Heart right ventricle (tissue), 16 donors: ENCODE results near the gene LPP. TPM values are rescaled to one million over a fixed set of nuclear protein-coding genes. Genes with fewer than 3 reads are reported as not detected.

Source experiments
- ATAC-seq, 8 donors: fragments of 200-7000 bp; cut with Tn5 transposase; one replicate each; pipeline ENCODE4 v1.9.1; 2020; ENCODE audit warnings: mild to moderate bottlenecking in 8 of 8, moderate library complexity in 8 of 8, moderate number of reproducible peaks in 1 of 8
- DNase-seq, 2 donors: peaks; one replicate each; pipeline ENCODE4 v3.0.0-alpha.2; 2020
- H3K27ac ChIP-seq, 10 donors: fragments of 200-600 bp; sonication (generic) in 2 of 10; one replicate each; pipeline versions ENCODE4 v1.5.0 to v1.8.0; 2020 to 2022; ENCODE audit warnings: mild to moderate bottlenecking in 3 of 10
- H3K27me3 ChIP-seq, 7 donors: fragments of 200-600 bp; one replicate each; pipeline ENCODE4 v1.8.0; 2021 to 2022; ENCODE audit warnings: mild to moderate bottlenecking in 2 of 7
- H3K36me3 ChIP-seq, 9 donors: fragments of 200-600 bp; sonication (generic) in 1 of 9; one replicate each; pipeline versions ENCODE4 v1.5.0 to v1.8.0; 2020 to 2022; ENCODE audit warnings: mild to moderate bottlenecking in 2 of 9
- H3K4me1 ChIP-seq, 9 donors: fragments of 200-600 bp; sonication (generic) in 1 of 9; one replicate each; pipeline versions ENCODE4 v1.5.0 to v1.8.0; 2020 to 2022; ENCODE audit warnings: mild to moderate bottlenecking in 4 of 9
- H3K4me3 ChIP-seq, 10 donors: fragments of 200-600 bp; sonication (generic) in 2 of 10; one replicate each; pipeline versions ENCODE4 v1.5.0 to v1.8.0; 2020 to 2022; ENCODE audit warnings: mild to moderate bottlenecking in 7 of 10, moderate library complexity in 2 of 10
- H3K9me3 ChIP-seq, 11 donors: fragments of 200-600 bp in 10 of 11; sonication (generic) in 2 of 11; one replicate each; pipeline versions ENCODE4 v1.5.0 to v1.8.0; 2013 to 2022; ENCODE audit warnings: mild to moderate bottlenecking in 2 of 11, control low read depth in 1 of 11, moderate library complexity in 1 of 11
- WGBS, 2 donors: extraction: QIAGEN DNeasy Blood & Tissue Kit; methylation state at CpG; one replicate each; pipeline ENCODE4 v1.1.7; 2013; ENCODE audit warnings: inconsistent platforms in 1 of 2; 5-methylcytosine and 5-hydroxymethylcytosine counted together
- intact Hi-C, 10 donors: fragments of 100-400 bp; cut with DNase I; formaldehyde crosslinking; loops; one replicate each; pipeline versions ENCODE4 v1.11.1 to v1.14.2; 2022
- polyA plus RNA-seq, 2 donors: library from polyadenylated mRNA; stranded (reverse); fragments of 200-250 nt; gene quantifications; one replicate each; pipeline ENCODE4 v1.2.3, GENCODE V29; 2013
- total RNA-seq, 10 donors: library from RNA; stranded (reverse); fragmentation: NEBNext Ultra II Directional in 3 of 10; extraction: Animal tissue kit (Norgen Biotek cat#: 25700) in 3 of 10; gene quantifications; one replicate each; pipeline versions ENCODE4 v1.2.1 to v1.2.4, GENCODE V29; 2021 to 2023
- TF ChIP-seq, protein P1 (sequence below), 9 donors: fragments of 200-600 bp; sonication (generic) in 2 of 9; IDR thresholded peaks; one replicate each; pipeline versions ENCODE4 v1.5.0 to v1.8.0; 2021 to 2022; ENCODE audit warnings: antibody characterized with exemption in 9 of 9, mild to moderate bottlenecking in 5 of 9, moderate library complexity in 1 of 9
- donor health status: Arrhythmogenic right ventricular cardiomyopathy.
- donor health status: ischemic (EF 13 %, LVEDD 7.1; RV severe dilation, severe dysfunction).
- donor health status: healthy with polysubstance abuse.
- donor health status: DM: no; HTN: yes; CAD: no.
- donor health status: DM: no; HTN: no; CAD: no.
- donor health status: ischemic (EF 25% LVEDD 6.9; RV normal size, moderate dysfunction).
- donor health status: ischemic (EF 25% LVEDD 5.7; RV mildly dilated, moderate dysfunction).
- donor health status: healthy.
- donor health status: DM: yes; HTN: yes; CAD: no.
- donor health status: Ischemic cardiomyopathy.
- donor health status: ischemic (EF 35%, LVEDD 5.7; RV mildly dilated, moderate dysfunction).
- donor health status: nonischemic (EF 11% LVEDD 7.7; RV severe dilation, severe dysfunction).
- donor health status: DM: yes; HTN: yes; CAD: no.
- donor health status: PGD.
- donor health status: ischemic (EF 29% LVEDD 5.4; RV normal size, mild dysfunction).
- donor health status: nonischemic (EF 23%, LVEDD 6.1; RV moderate dilation, normal function).

LPP gene
- total and polyA plus RNA-seq, 12 donors = 8.5 to 188 (median 140) TPM

GRCh38 chr3:188482929-188483328, 329.0 kb downstream of the LPP start:
- Histone ChIP-seq H3K27me3 (no peaks in the 10 kb centered on the region), H3K27ac (no peak overlapping the region), H3K9me3 (no peaks in the 10 kb centered on the region), H3K36me3 (peaks cover 0 to 38% (median 9%) of the 10 kb centered on the region in 9 donors), H3K4me3 (no peak overlapping the region), H3K4me1 (peaks cover 0 to 27% (median 10%) of the 10 kb centered on the region in 9 donors)
- intact Hi-C loops = no loop called here
- TF ChIP-seq, protein P1, sequence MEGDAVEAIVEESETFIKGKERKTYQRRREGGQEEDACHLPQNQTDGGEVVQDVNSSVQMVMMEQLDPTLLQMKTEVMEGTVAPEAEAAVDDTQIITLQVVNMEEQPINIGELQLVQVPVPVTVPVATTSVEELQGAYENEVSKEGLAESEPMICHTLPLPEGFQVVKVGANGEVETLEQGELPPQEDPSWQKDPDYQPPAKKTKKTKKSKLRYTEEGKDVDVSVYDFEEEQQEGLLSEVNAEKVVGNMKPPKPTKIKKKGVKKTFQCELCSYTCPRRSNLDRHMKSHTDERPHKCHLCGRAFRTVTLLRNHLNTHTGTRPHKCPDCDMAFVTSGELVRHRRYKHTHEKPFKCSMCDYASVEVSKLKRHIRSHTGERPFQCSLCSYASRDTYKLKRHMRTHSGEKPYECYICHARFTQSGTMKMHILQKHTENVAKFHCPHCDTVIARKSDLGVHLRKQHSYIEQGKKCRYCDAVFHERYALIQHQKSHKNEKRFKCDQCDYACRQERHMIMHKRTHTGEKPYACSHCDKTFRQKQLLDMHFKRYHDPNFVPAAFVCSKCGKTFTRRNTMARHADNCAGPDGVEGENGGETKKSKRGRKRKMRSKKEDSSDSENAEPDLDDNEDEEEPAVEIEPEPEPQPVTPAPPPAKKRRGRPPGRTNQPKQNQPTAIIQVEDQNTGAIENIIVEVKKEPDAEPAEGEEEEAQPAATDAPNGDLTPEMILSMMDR (IDR thresholded peaks at IDR 0.05) = no peak
- ATAC-seq (no peak), DNase-seq (no peak)
- 38 to 51% methylated on average over 4 of the region's 4 CpGs for whole genome bisulfite sequencing, 2 donors

- ATAC-seq = no peak
- H3K27ac ChIP-seq = no peak overlapping the region
- no peak overlapping the region for H3K4me3 ChIP-seq
- no peaks in the 10 kb centered on the region for H3K9me3 ChIP-seq
- TF ChIP-seq, protein P1 (IDR thresholded peaks at IDR 0.05) = no peak
- peaks cover 0 to 49% (median 9%) of the 10 kb centered on the region in 9 donors for H3K36me3 ChIP-seq
- whole genome bisulfite sequencing, 2 donors = 97% methylated on average over 5 of the region's 5 CpGs
- intact Hi-C loops = no loop called here
- no peaks in the 10 kb centered on the region for H3K27me3 ChIP-seq
- H3K4me1 ChIP-seq = peaks cover 0 to 22% (median 10%) of the 10 kb centered on the region in 9 donors
- DNase-seq = no peak
Measured at GRCh38 chr3:188486126-188486525, 332.2 kb downstream of the LPP start.

DNA sequence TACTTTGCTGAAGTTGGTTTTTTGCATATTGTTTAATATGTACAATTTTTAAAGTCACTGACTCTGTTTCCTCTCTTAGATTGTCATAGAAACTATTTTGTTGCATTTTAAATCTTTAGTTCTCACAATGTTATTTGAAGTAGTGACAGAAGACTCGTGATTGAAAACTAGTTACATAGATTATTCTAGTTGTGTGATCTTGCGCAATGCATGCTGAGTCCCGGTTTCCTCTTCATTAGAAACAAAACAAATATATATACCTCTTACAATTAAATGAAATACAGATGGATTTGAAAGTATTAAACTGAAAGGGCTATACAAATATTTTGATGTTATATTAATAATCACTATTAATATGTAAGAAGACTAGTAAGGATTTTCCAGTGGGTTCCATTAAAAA, 333.0 kb downstream of the LPP start:
- Histone ChIP-seq H3K27me3 (no peaks in the 10 kb centered on the region), H3K27ac (no peak overlapping the region), H3K9me3 (no peaks in the 10 kb centered on the region), H3K4me3 (no peak overlapping the region), H3K4me1 (peaks cover 0 to 28% (median 13%) of the 10 kb centered on the region in 9 donors), H3K36me3 (peaks cover 0 to 55% (median 9%) of the 10 kb centered on the region in 9 donors)
- ATAC-seq (no peak), DNase-seq (no peak)
- 89 to 95% methylated on average over 3 of the region's 3 CpGs for WGBS, 2 donors
- TF ChIP-seq, protein P1 (IDR thresholded peaks at IDR 0.05) = no peak
- intact Hi-C loops = no loop called here

- Histone ChIP-seq H3K27ac (no peak overlapping the region), H3K27me3 (no peaks in the 10 kb centered on the region), H3K4me1 (peaks cover 0 to 26% (median 17%) of the 10 kb centered on the region in 9 donors), H3K9me3 (no peaks in the 10 kb centered on the region), H3K36me3 (peaks cover 0 to 58% (median 9%) of the 10 kb centered on the region in 9 donors), H3K4me3 (no peak overlapping the region)
- intact Hi-C loops = no loop called here
- WGBS, 2 donors = 91 to 93% methylated on average over 5 of the region's 5 CpGs
- TF ChIP-seq, protein P1 (IDR thresholded peaks at IDR 0.05) = no peak
- DNase-seq (no peak), ATAC-seq (no peak)
Measured at GRCh38 chr3:188487652-188488051, 333.7 kb downstream of the LPP start.
